Calu3 (cell line): ENCODE data around the gene MRS2. TPM values are rescaled to one million over a fixed set of nuclear protein-coding genes. Genes with fewer than 3 reads are reported as not detected.

ENCODE experiments used
- BruUV-seq: library from RNA; stranded (reverse); fragments of 400-500 nt; replicated peaks from 2 replicates; lab custom pipeline; 2021; lab: Mats Ljungman, UMichigan
- CTCF ChIA-PET: fragments of 300-600 bp; sonication (Branson Sonifier 250); formaldehyde crosslinking; loops from one replicate; lab custom pipeline; 2022; ENCODE audit warnings: antibody characterized with exemption; lab: Charles Lee
- DNase-seq: peaks from one replicate; pipeline ENCODE4 v3.0.0; 2022
- H3K27ac Mint-ChIP-seq: one replicate; pipeline ENCODE4 v1.8.0; 2022; ENCODE audit warnings: mixed read lengths; ENCODE audit not compliant: unreplicated experiment
- H3K27me3 Mint-ChIP-seq: one replicate; pipeline ENCODE4 v1.8.0; 2022; ENCODE audit warnings: mixed read lengths; ENCODE audit not compliant: unreplicated experiment
- H3K36me3 Mint-ChIP-seq: one replicate; pipeline ENCODE4 v1.8.0; 2022; ENCODE audit warnings: mild to moderate bottlenecking, moderate library complexity, mixed read lengths; ENCODE audit not compliant: insufficient read depth, unreplicated experiment
- H3K4me1 Mint-ChIP-seq: one replicate; pipeline ENCODE4 v1.8.0; 2022; ENCODE audit warnings: mild to moderate bottlenecking, low read depth, mixed read lengths; ENCODE audit not compliant: unreplicated experiment
- H3K4me3 Mint-ChIP-seq: one replicate; pipeline ENCODE4 v1.8.0; 2022; ENCODE audit warnings: mild to moderate bottlenecking, low read depth, moderate library complexity, mixed read lengths; ENCODE audit not compliant: unreplicated experiment
- H3K9me3 Mint-ChIP-seq: one replicate; pipeline ENCODE4 v1.8.0; 2022; ENCODE audit warnings: low read depth, mixed read lengths; ENCODE audit not compliant: unreplicated experiment
- CTCF ChIP-seq: fragments of 200-600 bp; IDR thresholded peaks from one replicate; pipeline ENCODE4 v1.8.0; 2022; ENCODE audit warnings: antibody characterized with exemption; ENCODE audit not compliant: unreplicated experiment
- intact Hi-C: fragments of 100-400 bp; cut with micrococcal nuclease; formaldehyde crosslinking; loops from one replicate; pipeline ENCODE4 v1.10.0; 2022; ENCODE audit not compliant: unreplicated experiment
- total RNA-seq: library from RNA; stranded (reverse); gene quantifications from 2 replicates; pipeline ENCODE4 v1.2.3, GENCODE V29; 2022

The MRS2 gene
- total RNA-seq, 1 experiment from 2014 or later, result 56.7 TPM

GRCh38 chr6:24458134-24458533, 55.4 kb downstream of the MRS2 start:
- DNase-seq, result no peak
- Mint-ChIP-seq H3K36me3 (no peaks in the 10 kb centered on the region), H3K27me3 (no peaks in the 10 kb centered on the region), H3K4me1 (no peaks in the 10 kb centered on the region), H3K9me3 (no peaks in the 10 kb centered on the region), H3K27ac (no peak overlapping the region), H3K4me3 (no peak overlapping the region)
- CTCF ChIA-PET, result no interaction called here
- BruUV-seq, result no TSS peak
- TF ChIP-seq CTCF, result no peak
- intact Hi-C loops, result no loop called here

GRCh38 chr6:24458941-24459340, 56.2 kb downstream of the MRS2 start:
- no peaks in the 10 kb centered on the region for H3K9me3 Mint-ChIP-seq
- H3K27me3 Mint-ChIP-seq, result no peaks in the 10 kb centered on the region
- no peak for DNase-seq
- H3K4me3 Mint-ChIP-seq, result no peak overlapping the region
- intact Hi-C loops, result no loop called here
- CTCF ChIA-PET, result no interaction called here
- no peak overlapping the region for H3K27ac Mint-ChIP-seq
- no peaks in the 10 kb centered on the region for H3K4me1 Mint-ChIP-seq
- no peaks in the 10 kb centered on the region for H3K36me3 Mint-ChIP-seq
- no TSS peak for BruUV-seq
- no peak for TF ChIP-seq CTCF

GRCh38 chr6:24460966-24461365, 58.2 kb downstream of the MRS2 start:
- no peaks in the 10 kb centered on the region for H3K9me3 Mint-ChIP-seq
- BruUV-seq, result no TSS peak
- DNase-seq, result no peak
- H3K27me3 Mint-ChIP-seq, result no peaks in the 10 kb centered on the region
- TF ChIP-seq CTCF, result no peak
- CTCF ChIA-PET, result interaction anchor here (0.6 kb wide), 1 partner anchor 11 kb away, joined by 3 read pairs; no protein-coding TSS in a partner anchor
- no peaks in the 10 kb centered on the region for H3K4me1 Mint-ChIP-seq
- no peak overlapping the region for H3K27ac Mint-ChIP-seq
- no peaks in the 10 kb centered on the region for H3K36me3 Mint-ChIP-seq
- intact Hi-C loops, result no loop called here
- H3K4me3 Mint-ChIP-seq, result no peak overlapping the region

GRCh38 chr6:24464253-24465038, 61.7 kb downstream of the MRS2 start:
- intact Hi-C loops, result no loop called here

More at GRCh38 chr6:24464253-24465038, 61.7 kb downstream of the MRS2 start:
- DNase-seq, result no peak
- Mint-ChIP-seq H3K4me3 (no peak overlapping the region), H3K27ac (no peak overlapping the region), H3K36me3 (no peaks in the 10 kb centered on the region), H3K27me3 (no peaks in the 10 kb centered on the region), H3K9me3 (no peaks in the 10 kb centered on the region), H3K4me1 (no peaks in the 10 kb centered on the region)
- BruUV-seq, result no TSS peak
- CTCF ChIA-PET, result no interaction called here
- TF ChIP-seq CTCF, result no peak
